Stimulated activated CD4-positive, alpha-beta T cell treated with anti-CD3 and anti-CD28 coated beads, Interleukin-1b, Interleukin-23, amount 100 ng/mL, for 48 hours (primary cell): ENCODE results near the gene DDX49.
"Not testable (repeated sequence)": the region's sequence is repeated elsewhere in the genome, so short reads cannot be mapped to it uniquely, and the experiment has no call there.

Source experiments
- DNase-seq: peaks from one replicate; pipeline ENCODE4 v3.0.0-alpha.2; 2020

Gene DDX49

GRCh38 chr19:18946335-18946734, 26.8 kb downstream of the DDX49 start:
- DNase-seq = no peak

- no peak for DNase-seq
Measured at GRCh38 chr19:18946918-18947317, 27.4 kb downstream of the DDX49 start.

GRCh38 chr19:18948075-18948975, 28.8 kb downstream of the DDX49 start:
- no peak for DNase-seq

- no peak for DNase-seq
Measured at GRCh38 chr19:18948976-18949356, 29.5 kb downstream of the DDX49 start.

GRCh38 chr19:18949858-18950257, 30.3 kb downstream of the DDX49 start:
- DNase-seq = no peak

GRCh38 chr19:18951721-18952281, 32.3 kb downstream of the DDX49 start:
- DNase-seq = no peak

- DNase-seq = not testable (repeated sequence)
Measured at GRCh38 chr19:18952364-18953003, 33.0 kb downstream of the DDX49 start.

GRCh38 chr19:18954094-18954493, 34.6 kb downstream of the DDX49 start:
- no peak for DNase-seq

GRCh38 chr19:18955042-18955441, 35.5 kb downstream of the DDX49 start:
- DNase-seq = no peak

GRCh38 chr19:18960370-18960769, 40.9 kb downstream of the DDX49 start:
- DNase-seq = no peak

GRCh38 chr19:18961767-18962620, 42.5 kb downstream of the DDX49 start:
- no peak for DNase-seq

GRCh38 chr19:18964121-18964520, 44.6 kb downstream of the DDX49 start:
- DNase-seq = no peak

GRCh38 chr19:18966307-18966706, 46.8 kb downstream of the DDX49 start:
- DNase-seq = no peak

- DNase-seq = no peak
Measured at GRCh38 chr19:18967358-18968146, 48.0 kb downstream of the DDX49 start.

GRCh38 chr19:18969931-18970659, 50.6 kb downstream of the DDX49 start:
- DNase-seq = no peak

- no peak for DNase-seq
Measured at GRCh38 chr19:18972301-18972811, 52.8 kb downstream of the DDX49 start.

- no peak for DNase-seq
Measured at GRCh38 chr19:18972851-18973250, 53.3 kb downstream of the DDX49 start.

- no peak for DNase-seq
Measured at GRCh38 chr19:18975011-18975410, 55.5 kb downstream of the DDX49 start.

GRCh38 chr19:18975869-18976268, 56.4 kb downstream of the DDX49 start:
- no peak for DNase-seq
